Sigmoid colon (tissue), 7 donors: ENCODE measurements around the gene ASPN. TPM values are rescaled to one million over a fixed set of nuclear protein-coding genes. Genes with fewer than 3 reads are reported as not detected.

ENCODE experiments used
- DNase-seq: peaks from one replicate; pipeline ENCODE4 v3.0.0-alpha.2; 2019
- H3K27ac ChIP-seq, 4 donors: fragments of 200-600 bp; sonication (generic); one replicate each; pipeline ENCODE4 v1.5.1; 2016 to 2019; ENCODE audit warnings: mild to moderate bottlenecking in 1 of 4
- H3K27me3 ChIP-seq, 3 donors: fragments of 200-600 bp; sonication (generic); one replicate each; pipeline ENCODE4 v1.5.1; 2019; ENCODE audit warnings: mild to moderate bottlenecking in 1 of 3
- H3K36me3 ChIP-seq, 4 donors: fragments of 200-600 bp; sonication (generic); one replicate each; pipeline ENCODE4 v1.5.1; 2016 to 2019
- H3K4me1 ChIP-seq, 4 donors: fragments of 200-600 bp; sonication (generic); one replicate each; pipeline ENCODE4 v1.5.1; 2017 to 2019
- H3K4me3 ChIP-seq, 4 donors: fragments of 200-600 bp; sonication (generic); one replicate each; pipeline ENCODE4 v1.5.1; 2017 to 2019; ENCODE audit warnings: mild to moderate bottlenecking in 2 of 4, moderate library complexity in 1 of 4
- H3K9me3 ChIP-seq, 4 donors: fragments of 200-600 bp in 3 of 4; sonication (generic) in 3 of 4; one replicate each; pipeline versions ENCODE4 v1.5.1 to v1.6.1; 2013 to 2019
- EP300 ChIP-seq, 4 donors: sonication (generic); formaldehyde crosslinking; IDR thresholded peaks; one replicate each; pipeline ENCODE4 v1.6.1; 2017; ENCODE audit warnings: antibody characterized with exemption in 4 of 4
- POLR2A ChIP-seq, 2 donors: fragments of 450-650 bp; IDR thresholded peaks; one replicate each; pipeline ENCODE4 v1.6.1; 2016; ENCODE audit warnings: antibody characterized with exemption in 2 of 2, mild to moderate bottlenecking in 2 of 2, moderate library complexity in 2 of 2
- POLR2AphosphoS5 ChIP-seq, 4 donors: sonication (generic); formaldehyde crosslinking; IDR thresholded peaks; one replicate each; pipeline ENCODE4 v1.6.1; 2017; ENCODE audit warnings: antibody characterized with exemption in 4 of 4
- WGBS, 2 donors: extraction: QIAGEN DNeasy Blood & Tissue Kit; methylation state at CpG; one replicate each; pipeline ENCODE4 v1.1.7; 2013; 5-methylcytosine and 5-hydroxymethylcytosine counted together
- intact Hi-C: fragments of 100-400 bp; cut with DNase I; formaldehyde crosslinking; loops from one replicate; pipeline ENCODE4 v1.15.1; 2023
- polyA plus RNA-seq, 3 donors: library from polyadenylated mRNA; stranded (reverse); fragments of 200-250 nt; gene quantifications; one replicate each; pipeline ENCODE4 v1.2.3, GENCODE V29; 2013
- total RNA-seq, 4 donors: library from RNA; depleted of rRNA; stranded (reverse); fragments of >200 nt; gene quantifications; one replicate each; pipeline ENCODE4 v1.1.0, GENCODE V29; 2016
- TF ChIP-seq, protein P1 (sequence below), 4 experiments: fragments of 450-650 bp in 3 of 4; fragments of 200-600 bp in 1 of 4; IDR thresholded peaks; one replicate each; pipeline ENCODE4 v1.5.1; 2016 to 2019; ENCODE audit warnings: antibody characterized with exemption in 4 of 4, mild to moderate bottlenecking in 3 of 4, moderate library complexity in 2 of 4
- donor health status: healthy with polysubstance abuse.
- donor health status: Bipolar disorder and iron deficiency.
- donor health status: healthy.

Gene ASPN
- total and polyA plus RNA-seq, 7 donors = 1.5 to 96.9 (median 9.4) TPM

DNA sequence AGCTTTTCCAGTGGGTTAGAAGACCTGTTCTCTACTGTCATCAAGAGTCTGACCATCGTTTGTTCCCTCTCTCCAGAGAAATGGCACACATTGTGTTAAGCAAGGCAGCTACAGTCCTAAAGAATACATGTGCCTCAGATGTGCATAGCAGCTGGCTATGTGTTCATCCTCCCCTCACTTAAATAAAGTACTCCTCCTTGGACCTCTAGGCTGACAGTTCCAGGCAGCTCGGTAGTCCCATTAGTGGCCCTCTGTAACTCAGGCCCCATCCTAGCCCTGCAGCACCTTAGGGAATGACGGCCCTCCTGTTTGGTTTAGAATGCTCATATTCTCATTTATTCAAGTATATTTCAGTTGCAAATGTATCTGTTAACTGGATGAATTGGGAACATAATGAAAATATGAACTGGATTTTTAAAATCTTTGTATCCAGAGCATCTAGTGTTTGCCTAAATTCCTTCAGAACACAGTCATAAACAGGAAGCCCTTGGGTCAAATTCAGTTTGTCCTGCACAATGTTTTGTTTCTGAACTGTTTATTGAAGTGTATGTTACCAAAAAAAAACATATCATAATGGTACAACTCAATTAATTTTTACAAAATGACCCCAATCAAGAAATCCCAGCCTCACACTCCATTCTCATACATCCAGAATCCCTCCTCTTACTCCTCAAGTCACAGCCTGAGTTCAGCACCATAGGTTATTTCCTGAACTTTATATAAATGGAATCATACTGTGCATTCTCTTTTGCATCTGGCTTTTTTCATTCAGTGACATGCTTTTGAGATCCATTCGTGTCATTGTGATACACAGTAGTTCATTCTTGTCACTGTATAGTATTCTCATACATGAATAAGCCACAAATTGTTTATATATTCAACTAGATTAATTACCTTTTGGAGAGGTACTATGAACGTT, 1.6 kb upstream of the ASPN start:
- Histone ChIP-seq H3K27ac (peak overlapping the region; percentile 31 to 90 (median 62)), H3K9me3 (no peaks in the 10 kb centered on the region), H3K27me3 (no peaks in the 10 kb centered on the region), H3K4me3 (no peak overlapping the region), H3K36me3 (no peaks in the 10 kb centered on the region), H3K4me1 (peaks cover 0 to 78% (median 51%) of the 10 kb centered on the region in 4 donors)
- DNase-seq = no peak
- intact Hi-C loops = no loop called here
- WGBS, 2 donors = 85% methylated on average over 5 of the region's 5 CpGs
- TF ChIP-seq POLR2AphosphoS5 (IDR thresholded peaks at IDR 0.05) (no peak), POLR2A (IDR thresholded peaks at IDR 0.05) (no peak)

DNA sequence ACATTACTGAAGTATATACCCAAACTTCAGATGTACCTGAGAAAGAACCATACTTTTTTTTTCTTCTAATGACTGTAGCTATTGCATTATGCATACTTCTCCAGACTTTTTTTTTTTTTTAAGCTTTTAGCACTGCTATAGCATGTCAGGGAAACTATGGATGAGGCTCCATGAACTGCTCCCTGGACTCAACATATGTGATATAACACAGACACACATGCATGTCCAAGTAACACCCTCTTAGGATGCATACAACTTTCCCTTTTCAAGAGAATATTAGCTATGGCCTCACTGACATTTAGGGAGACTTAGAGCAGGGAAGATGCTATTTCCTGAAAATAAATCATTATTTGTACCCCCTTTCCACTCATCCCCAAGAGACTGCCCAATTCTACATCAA, 499 bp upstream of the ASPN start:
- intact Hi-C loops = no loop called here
- TF ChIP-seq EP300 (IDR thresholded peaks at IDR 0.05) (no peak), POLR2AphosphoS5 (IDR thresholded peaks at IDR 0.05) (no peak), POLR2A (IDR thresholded peaks at IDR 0.05) (no peak)
- TF ChIP-seq, protein P1, sequence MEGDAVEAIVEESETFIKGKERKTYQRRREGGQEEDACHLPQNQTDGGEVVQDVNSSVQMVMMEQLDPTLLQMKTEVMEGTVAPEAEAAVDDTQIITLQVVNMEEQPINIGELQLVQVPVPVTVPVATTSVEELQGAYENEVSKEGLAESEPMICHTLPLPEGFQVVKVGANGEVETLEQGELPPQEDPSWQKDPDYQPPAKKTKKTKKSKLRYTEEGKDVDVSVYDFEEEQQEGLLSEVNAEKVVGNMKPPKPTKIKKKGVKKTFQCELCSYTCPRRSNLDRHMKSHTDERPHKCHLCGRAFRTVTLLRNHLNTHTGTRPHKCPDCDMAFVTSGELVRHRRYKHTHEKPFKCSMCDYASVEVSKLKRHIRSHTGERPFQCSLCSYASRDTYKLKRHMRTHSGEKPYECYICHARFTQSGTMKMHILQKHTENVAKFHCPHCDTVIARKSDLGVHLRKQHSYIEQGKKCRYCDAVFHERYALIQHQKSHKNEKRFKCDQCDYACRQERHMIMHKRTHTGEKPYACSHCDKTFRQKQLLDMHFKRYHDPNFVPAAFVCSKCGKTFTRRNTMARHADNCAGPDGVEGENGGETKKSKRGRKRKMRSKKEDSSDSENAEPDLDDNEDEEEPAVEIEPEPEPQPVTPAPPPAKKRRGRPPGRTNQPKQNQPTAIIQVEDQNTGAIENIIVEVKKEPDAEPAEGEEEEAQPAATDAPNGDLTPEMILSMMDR (IDR thresholded peaks at IDR 0.05) = no peak
- Histone ChIP-seq H3K27me3 (no peaks in the 10 kb centered on the region), H3K4me1 (peaks cover 0 to 80% (median 47%) of the 10 kb centered on the region in 4 donors), H3K27ac (peak overlapping the region in 2 of 4 donors; percentile 78 to 90), H3K9me3 (no peaks in the 10 kb centered on the region), H3K36me3 (no peaks in the 10 kb centered on the region), H3K4me3 (peak overlapping the region in 1 of 4 donors; percentile 40)
- DNase-seq = no peak

DNA sequence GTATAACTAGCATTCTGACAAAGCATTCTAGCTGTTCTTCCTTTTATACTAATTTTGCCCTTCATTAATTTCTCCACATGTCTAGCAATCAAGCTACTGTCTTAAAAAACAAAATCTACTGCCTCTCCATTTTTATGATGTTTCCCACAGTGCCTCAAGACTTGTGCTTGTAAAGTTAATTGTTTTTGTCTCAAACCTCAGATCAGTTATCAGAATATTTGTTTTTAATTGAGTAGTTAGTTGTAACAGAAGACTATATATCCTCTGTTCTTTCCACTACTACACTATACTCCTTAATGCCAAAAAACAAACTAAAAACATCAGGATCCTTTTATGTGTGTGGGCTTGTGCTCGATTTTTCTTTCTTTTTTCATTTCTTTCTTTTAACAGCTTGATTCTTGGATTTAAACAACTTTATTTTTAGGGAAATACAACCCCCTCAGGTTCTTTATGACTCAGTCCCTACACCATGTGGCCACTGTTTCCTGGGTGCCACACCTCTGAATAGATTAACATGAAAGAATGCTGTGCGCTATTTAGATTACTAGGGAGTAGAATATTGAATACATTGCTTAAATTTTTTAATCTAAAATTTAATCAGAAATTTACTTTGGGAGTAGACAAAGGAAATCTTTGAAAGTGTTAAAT, 1.2 kb downstream of the ASPN start:
- DNase-seq = no peak
- Histone ChIP-seq H3K27ac (peak overlapping the region; percentile 61 to 90 (median 74)), H3K4me3 (peak overlapping the region in 3 of 4 donors; percentile 4 to 40 (median 27)), H3K9me3 (no peaks in the 10 kb centered on the region), H3K4me1 (peaks cover 0 to 87% (median 56%) of the 10 kb centered on the region in 4 donors), H3K27me3 (no peaks in the 10 kb centered on the region), H3K36me3 (no peaks in the 10 kb centered on the region)
- WGBS, 2 donors = 55 to 57% methylated on average over 2 of the region's 2 CpGs
- intact Hi-C loops = no loop called here
- TF ChIP-seq POLR2A (IDR thresholded peaks at IDR 0.05) = no peak
- TF ChIP-seq EP300 (IDR thresholded peaks at IDR 0.05) = no peak
- TF ChIP-seq, protein P1 (IDR thresholded peaks at IDR 0.05) = no peak
- no peak for TF ChIP-seq POLR2AphosphoS5 (IDR thresholded peaks at IDR 0.05)

- intact Hi-C loops = no loop called here
- H3K4me3 ChIP-seq = peak overlapping the region in 2 of 4 donors; percentile 27 to 40
- peaks cover 0 to 87% (median 56%) of the 10 kb centered on the region in 4 donors for H3K4me1 ChIP-seq
Measured at GRCh38 chr9:92480291-92480771, 2.0 kb downstream of the ASPN start.

More at GRCh38 chr9:92480291-92480771, 2.0 kb downstream of the ASPN start:
- peak in 3 of 4 donors; percentile 18 to 35 (median 22) for TF ChIP-seq POLR2AphosphoS5 (IDR thresholded peaks at IDR 0.05)
- TF ChIP-seq, protein P1 (IDR thresholded peaks at IDR 0.05) = no peak
- Histone ChIP-seq H3K36me3 (no peaks in the 10 kb centered on the region), H3K27me3 (no peaks in the 10 kb centered on the region), H3K9me3 (no peaks in the 10 kb centered on the region), H3K27ac (peak overlapping the region; percentile 61 to 90 (median 74))
- 79 to 91% methylated on average over 2 of the region's 2 CpGs for WGBS, 2 donors
- DNase-seq = no peak
